Mononuclear cell (primary cell): ENCODE data around the gene ALDH16A1. TPM values are rescaled to one million over a fixed set of nuclear protein-coding genes. Genes with fewer than 3 reads are reported as not detected.
A peak's percentile ranks its signal among the peaks of the same experiment; 100 is the strongest.

Experiments used
- H3K27me3 ChIP-seq: 2 replicates; pipeline ENCODE4 v1.6.0; 2011; ENCODE audit warnings: low read length, control low read depth; ENCODE audit not compliant: insufficient read depth
- H3K4me1 ChIP-seq: 2 replicates; pipeline ENCODE4 v1.5.1; 2011; ENCODE audit warnings: mild to moderate bottlenecking, low read length, control low read depth; ENCODE audit not compliant: insufficient read depth
- H3K4me3 ChIP-seq: 2 replicates; pipeline ENCODE4 v1.5.1; 2011; ENCODE audit warnings: mild to moderate bottlenecking, low read length, moderate library complexity
- H3K9me3 ChIP-seq: 2 replicates; pipeline ENCODE4 v1.5.1; 2011; ENCODE audit warnings: low read depth, mild to moderate bottlenecking, control low read depth, low read length
- total RNA-seq: library from RNA; depleted of rRNA; stranded (reverse); fragments of >200 nt; gene quantifications from one replicate; pipeline ENCODE4 v1.2.3, GENCODE V29; 2012

The ALDH16A1 gene
- total RNA-seq, 1 donor = 13.7 TPM

DNA sequence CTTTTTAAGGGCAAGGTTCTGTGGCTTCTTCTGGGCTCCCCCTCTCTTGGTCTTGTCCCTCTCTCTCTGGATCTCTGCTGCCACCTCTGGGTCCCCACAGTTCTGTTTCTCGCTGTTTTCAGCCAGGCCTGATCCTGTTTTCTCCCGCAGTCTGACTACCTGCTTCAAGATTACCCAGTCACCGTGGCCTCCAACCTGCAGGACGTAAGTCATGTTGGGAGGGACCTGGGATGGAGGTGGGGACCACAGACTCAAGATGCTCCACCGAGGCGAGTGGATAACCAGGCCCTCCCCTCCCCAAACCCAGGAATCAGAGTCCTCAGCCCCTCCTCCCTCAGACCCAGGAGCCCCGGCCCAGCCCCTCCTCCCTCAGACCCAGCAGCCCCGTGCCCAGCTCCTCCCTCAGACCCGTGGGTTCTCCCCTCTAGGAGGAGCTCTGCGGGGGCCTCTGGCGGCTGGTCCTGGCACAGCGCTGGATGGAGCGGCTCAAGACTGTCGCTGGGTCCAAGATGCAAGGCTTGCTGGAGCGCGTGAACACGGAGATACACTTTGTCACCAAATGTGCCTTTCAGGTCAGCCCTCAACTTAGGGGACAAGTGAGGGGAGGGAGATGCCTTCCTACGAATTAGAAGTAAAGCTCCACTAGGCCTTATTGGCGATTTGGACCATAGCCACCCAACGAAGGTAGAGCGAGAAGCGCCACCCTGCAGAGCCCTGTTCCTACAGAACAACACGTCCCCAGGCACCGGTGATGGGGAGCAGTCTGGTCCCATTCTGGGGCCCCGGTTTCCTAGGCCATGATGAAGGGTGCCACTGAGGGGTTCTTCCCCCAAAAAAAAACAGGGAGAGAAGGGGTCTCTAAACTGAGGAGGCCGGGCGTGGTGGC, 23.2 kb downstream of the ALDH16A1 start:
- Histone ChIP-seq H3K9me3 (no peaks in the 10 kb centered on the region), H3K4me1 (peaks cover 61% of the 10 kb centered on the region), H3K4me3 (peak overlapping the region; percentile 63), H3K27me3 (no peaks in the 10 kb centered on the region)

GRCh38 chr19:49479975-49480628, 27.1 kb downstream of the ALDH16A1 start:
- Histone ChIP-seq H3K4me1 (peaks cover 30% of the 10 kb centered on the region), H3K9me3 (no peaks in the 10 kb centered on the region), H3K4me3 (no peak overlapping the region), H3K27me3 (no peaks in the 10 kb centered on the region)

DNA sequence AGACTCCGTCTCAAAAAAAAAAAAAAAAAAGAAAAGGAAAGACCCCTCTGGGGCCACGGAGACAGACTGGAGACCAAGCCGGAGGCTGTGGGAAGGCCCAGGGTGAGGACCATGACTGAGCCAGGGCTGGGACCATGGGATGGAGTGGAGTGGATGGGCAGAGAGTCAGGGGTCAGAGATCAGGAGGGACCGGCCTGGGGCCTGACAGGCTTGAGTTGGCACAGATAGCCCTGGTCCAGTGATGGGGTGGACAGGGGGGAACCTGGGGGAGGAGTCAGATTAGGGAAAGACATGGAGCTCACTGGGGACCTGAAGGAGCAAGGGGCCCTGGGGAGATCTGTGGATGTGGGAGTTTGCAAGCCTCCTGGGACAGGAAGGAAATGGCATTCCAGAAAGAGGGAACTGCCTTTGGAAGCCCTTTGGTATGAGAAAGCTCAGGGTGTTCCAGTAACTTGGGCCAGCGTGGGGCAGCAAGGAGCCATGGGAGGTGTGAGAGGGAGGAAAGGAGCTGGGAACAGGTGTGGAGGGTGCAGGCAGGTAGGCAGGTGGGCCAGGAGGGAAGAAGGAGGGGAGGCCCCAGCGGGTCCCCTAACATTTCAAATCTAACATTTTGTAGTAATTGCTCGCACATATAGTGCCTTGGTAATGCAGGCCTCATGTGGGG, 28.1 kb downstream of the ALDH16A1 start:
- no peak overlapping the region for H3K4me3 ChIP-seq
- H3K9me3 ChIP-seq = no peaks in the 10 kb centered on the region
- peaks cover 24% of the 10 kb centered on the region for H3K4me1 ChIP-seq
- H3K27me3 ChIP-seq = no peaks in the 10 kb centered on the region

- no peaks in the 10 kb centered on the region for H3K27me3 ChIP-seq
- H3K4me1 ChIP-seq = peaks cover 31% of the 10 kb centered on the region
- no peaks in the 10 kb centered on the region for H3K9me3 ChIP-seq
- no peak overlapping the region for H3K4me3 ChIP-seq
These were observed 33.2 kb downstream of the ALDH16A1 start for GRCh38 chr19:49486232-49486631.

DNA sequence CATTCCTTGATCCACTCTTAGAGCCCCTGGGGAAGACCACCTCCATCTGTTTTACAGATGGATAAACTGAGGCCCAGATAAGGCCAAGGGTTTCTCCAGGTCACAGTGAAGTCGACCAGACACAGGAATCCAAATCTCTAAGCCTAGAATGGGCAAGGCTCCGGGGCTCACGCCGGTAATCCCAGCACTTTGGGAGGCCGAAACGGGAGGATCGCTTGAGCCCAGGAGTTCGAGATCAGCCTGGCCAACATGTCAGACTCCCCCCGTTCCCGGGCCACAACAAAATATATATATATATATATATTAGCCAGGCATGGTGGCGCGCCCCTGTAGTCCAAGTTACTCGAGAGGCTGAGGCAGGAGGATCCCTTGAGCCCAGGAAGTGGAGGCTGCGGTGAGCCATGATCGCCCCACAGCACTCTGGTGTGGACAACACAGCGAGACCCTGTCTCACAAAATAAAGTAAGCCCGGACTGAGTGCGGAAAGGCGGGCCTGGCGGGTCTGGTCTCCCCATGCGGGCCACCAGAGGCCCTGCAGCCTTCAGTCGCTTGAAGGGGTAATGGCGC, 33.8 kb downstream of the ALDH16A1 start:
- Histone ChIP-seq H3K27me3 (no peaks in the 10 kb centered on the region), H3K4me3 (no peak overlapping the region), H3K9me3 (no peaks in the 10 kb centered on the region), H3K4me1 (peaks cover 31% of the 10 kb centered on the region)

- H3K9me3 ChIP-seq = no peaks in the 10 kb centered on the region
- H3K27me3 ChIP-seq = no peaks in the 10 kb centered on the region
- peaks cover 31% of the 10 kb centered on the region for H3K4me1 ChIP-seq
- H3K4me3 ChIP-seq = peak within 1 kb of the TSS; percentile 90
These were observed 34.4 kb downstream of the ALDH16A1 start, which contains the start of gene RPL13A for GRCh38 chr19:49487277-49488045. Gene RPL13A (plus strand): TSS chr19:49487608. CDS start chr19:49487630, 22 bp downstream.

DNA sequence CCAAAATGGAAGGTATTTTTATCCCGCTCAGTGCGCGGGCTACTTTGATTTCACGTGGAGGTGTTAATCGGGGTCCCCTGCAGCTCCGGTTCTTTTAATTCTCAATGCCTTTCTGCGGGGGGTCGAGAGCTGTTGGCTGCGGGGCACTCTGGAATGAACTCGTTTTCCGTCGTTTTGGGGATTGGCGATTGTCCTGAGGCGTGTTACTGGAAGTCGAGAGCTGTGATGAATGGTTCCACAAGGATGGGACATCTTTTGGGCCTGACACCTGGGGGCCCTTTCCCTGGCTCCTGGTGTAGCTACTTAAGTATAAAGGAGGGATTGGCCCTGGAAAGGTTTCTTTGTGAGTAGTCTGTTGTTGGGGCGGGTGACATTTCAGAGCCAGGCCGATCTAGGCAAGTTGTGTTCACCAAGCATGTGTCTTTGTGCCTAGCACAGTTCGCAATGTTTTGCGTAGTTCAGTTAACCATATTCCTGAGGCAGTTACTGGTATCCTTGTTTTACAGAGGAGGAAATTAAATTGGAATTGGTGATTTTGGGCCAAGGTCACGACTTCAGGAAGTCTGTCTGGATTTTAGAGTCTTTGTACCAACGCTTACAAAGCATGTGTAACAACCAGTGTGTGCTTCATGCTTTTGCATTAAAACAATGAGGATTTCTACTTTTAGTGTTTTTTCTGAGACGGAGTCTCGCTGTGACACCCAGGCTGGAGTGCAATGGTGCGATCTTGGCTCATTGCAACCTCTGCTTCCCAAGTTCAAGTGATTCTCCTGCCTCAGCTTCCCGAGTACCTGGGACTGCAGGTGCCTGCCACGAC, 35.2 kb downstream of the ALDH16A1 start:
- H3K9me3 ChIP-seq = no peaks in the 10 kb centered on the region
- peaks cover 31% of the 10 kb centered on the region for H3K4me1 ChIP-seq
- H3K4me3 ChIP-seq = peak overlapping the region; percentile 90
- no peaks in the 10 kb centered on the region for H3K27me3 ChIP-seq

- Histone ChIP-seq H3K4me1 (peaks cover 31% of the 10 kb centered on the region), H3K27me3 (no peaks in the 10 kb centered on the region), H3K4me3 (peak overlapping the region; percentile 90), H3K9me3 (no peaks in the 10 kb centered on the region)
These were observed 36.0 kb downstream of the ALDH16A1 start for GRCh38 chr19:49488863-49489537.

GRCh38 chr19:49489601-49490167, 36.7 kb downstream of the ALDH16A1 start:
- Histone ChIP-seq H3K9me3 (no peaks in the 10 kb centered on the region), H3K4me1 (peaks cover 31% of the 10 kb centered on the region), H3K4me3 (peak overlapping the region; percentile 90), H3K27me3 (no peaks in the 10 kb centered on the region)

GRCh38 chr19:49490287-49491029, 37.4 kb downstream of the ALDH16A1 start:
- H3K4me1 ChIP-seq = peaks cover 36% of the 10 kb centered on the region
- no peaks in the 10 kb centered on the region for H3K27me3 ChIP-seq
- no peaks in the 10 kb centered on the region for H3K9me3 ChIP-seq
- H3K4me3 ChIP-seq = no peak overlapping the region

DNA sequence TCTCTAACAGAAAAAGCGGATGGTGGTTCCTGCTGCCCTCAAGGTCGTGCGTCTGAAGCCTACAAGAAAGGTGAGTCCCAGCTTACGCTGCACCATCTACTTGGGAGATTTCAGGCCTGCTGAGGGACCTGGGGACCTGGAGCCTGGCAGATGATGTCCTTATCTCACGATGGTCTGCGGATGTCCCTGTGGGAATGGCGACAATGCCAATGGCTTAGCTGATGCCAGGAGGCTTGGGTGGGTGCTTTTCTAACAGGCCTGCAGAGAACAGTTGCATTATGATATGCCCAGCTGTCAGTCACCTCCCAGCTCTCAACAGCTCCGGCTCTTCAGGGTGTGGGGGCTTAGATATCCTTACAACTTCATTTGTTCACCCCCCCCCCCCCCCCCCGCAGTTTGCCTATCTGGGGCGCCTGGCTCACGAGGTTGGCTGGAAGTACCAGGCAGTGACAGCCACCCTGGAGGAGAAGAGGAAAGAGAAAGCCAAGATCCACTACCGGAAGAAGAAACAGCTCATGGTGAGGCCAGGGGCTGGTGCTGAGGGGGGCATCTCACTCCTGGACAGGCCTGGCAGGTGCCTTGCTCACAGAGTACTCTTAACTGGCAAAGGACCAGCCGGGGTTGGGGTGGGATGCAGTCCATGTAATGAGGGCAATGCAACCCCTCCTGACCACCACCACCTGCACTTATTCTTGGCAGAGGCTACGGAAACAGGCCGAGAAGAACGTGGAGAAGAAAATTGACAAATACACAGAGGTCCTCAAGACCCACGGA, 38.2 kb downstream of the ALDH16A1 start:
- Histone ChIP-seq H3K4me1 (peaks cover 39% of the 10 kb centered on the region), H3K27me3 (no peaks in the 10 kb centered on the region), H3K4me3 (no peak overlapping the region), H3K9me3 (no peaks in the 10 kb centered on the region)
